Transverse colon (tissue), 4 donors: ENCODE results near the gene ACAD11.

Experiments
- CTCF ChIP-seq, 5 experiments: fragments of 200-600 bp in 3 of 5; fragments of 450-650 bp in 2 of 5; sonication (generic) in 3 of 5; IDR thresholded peaks; 1 replicate in 2 of 5; 2 replicates in 3 of 5; pipeline ENCODE4 v1.5.1; 2016 to 2017; ENCODE audit warnings: antibody characterized with exemption in 5 of 5, inconsistent platforms in 3 of 5, mild to moderate bottlenecking in 2 of 5, moderate library complexity in 1 of 5
- POLR2A ChIP-seq: fragments of 450-650 bp; IDR thresholded peaks from one replicate; pipeline ENCODE4 v1.6.1; 2016; ENCODE audit warnings: antibody characterized with exemption, mild to moderate bottlenecking, moderate library complexity
- POLR2AphosphoS5 ChIP-seq, 3 donors: sonication (generic); formaldehyde crosslinking; IDR thresholded peaks; one replicate each; pipeline ENCODE4 v1.6.1; 2016; ENCODE audit warnings: antibody characterized with exemption in 3 of 3

DNA sequence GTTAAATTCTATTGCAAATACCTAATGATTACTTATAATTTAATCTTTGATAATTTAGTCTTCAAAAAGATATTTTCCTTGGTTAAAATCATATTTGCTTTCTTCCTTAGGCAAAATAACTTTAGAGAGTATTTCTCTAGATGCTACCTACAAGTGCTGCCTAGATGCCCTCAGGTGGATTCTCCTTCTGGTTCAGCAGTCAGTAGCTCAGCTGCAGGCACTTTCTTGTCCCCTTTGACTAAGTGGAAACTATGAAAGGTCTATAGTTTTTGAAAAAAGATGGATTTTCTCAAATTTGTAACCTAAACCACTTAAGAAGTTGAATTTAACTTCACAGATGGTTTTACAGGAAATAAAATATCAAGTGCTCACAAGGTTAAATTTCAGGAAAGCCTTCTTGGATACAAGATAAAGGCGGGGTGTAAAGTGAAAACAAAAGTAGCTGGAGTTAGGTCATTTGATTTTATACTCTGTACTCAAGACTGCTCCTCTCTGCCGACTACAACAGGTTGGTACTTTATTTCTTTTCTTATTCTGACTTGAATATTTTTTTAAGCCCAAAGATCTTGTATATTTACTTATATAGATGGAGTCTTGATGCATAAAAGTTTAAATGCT, 62.7 kb downstream of the ACAD11 start, which contains the start of gene ACKR4:
- no peak for TF ChIP-seq POLR2AphosphoS5 (IDR thresholded peaks at IDR 0.05)
- TF ChIP-seq POLR2A, result no peak
- no peak for TF ChIP-seq CTCF (IDR thresholded peaks at IDR 0.05)
